ENCODE data around the gene TMEM258. TPM values are rescaled to one million over a fixed set of nuclear protein-coding genes. Genes with fewer than 3 reads are reported as not detected.
A peak's percentile ranks its signal among the peaks of the same experiment; 100 is the strongest.

The TMEM258 gene
- 210 TPM for polyA plus RNA-seq

GRCh38 chr11:61792310-61793082, at the start of gene TMEM258, which contains the start of gene FEN1:
Gene TMEM258, minus strand, starts transcription at chr11:61792599. Its CDS starts 41 bp downstream, at chr11:61792558.
Gene FEN1, plus strand, starts transcription at chr11:61792911. Its CDS starts 2,451 bp downstream, at chr11:61795362.
- no peaks in the 10 kb centered on the region for H3K9me3 Mint-ChIP-seq
- H3K4me3 Mint-ChIP-seq: peak within 1 kb of the TSS; percentile 89 to 96 (median 95)
- peak within 1 kb of the TSS; percentile 94 to 99 (median 98) for H3K27ac Mint-ChIP-seq
- peaks cover 14 to 20% (median 16%) of the 10 kb centered on the region in 3 donors for H3K4me1 Mint-ChIP-seq
- peaks cover 4% of the 10 kb centered on the region for H3K36me3 Mint-ChIP-seq
- no peaks in the 10 kb centered on the region for H3K27me3 Mint-ChIP-seq

GRCh38 chr11:61841636-61842527, 49.5 kb upstream of the TMEM258 start:
- Mint-ChIP-seq H3K27ac (no peak overlapping the region), H3K4me3 (no peak overlapping the region), H3K4me1 (no peaks in the 10 kb centered on the region), H3K27me3 (no peaks in the 10 kb centered on the region), H3K36me3 (no peaks in the 10 kb centered on the region), H3K9me3 (peaks cover 0 to 1% (median 0%) of the 10 kb centered on the region in 3 donors)

GRCh38 chr11:61840371-61840770, 48.0 kb upstream of the TMEM258 start:
- H3K4me3 Mint-ChIP-seq: no peak overlapping the region
- no peaks in the 10 kb centered on the region for H3K27me3 Mint-ChIP-seq
- peaks cover 0 to 1% (median 0%) of the 10 kb centered on the region in 3 donors for H3K9me3 Mint-ChIP-seq
- H3K4me1 Mint-ChIP-seq: peaks cover 2 to 6% (median 4%) of the 10 kb centered on the region in 3 donors
- no peak overlapping the region for H3K27ac Mint-ChIP-seq
- H3K36me3 Mint-ChIP-seq: peaks cover 2% of the 10 kb centered on the region

GRCh38 chr11:61839742-61840141, 47.3 kb upstream of the TMEM258 start:
- Mint-ChIP-seq H3K36me3 (peaks cover 2% of the 10 kb centered on the region), H3K27ac (no peak overlapping the region), H3K4me1 (peaks cover 4 to 9% (median 5%) of the 10 kb centered on the region in 3 donors), H3K9me3 (peaks cover 0 to 1% (median 0%) of the 10 kb centered on the region in 3 donors), H3K4me3 (no peak overlapping the region), H3K27me3 (no peaks in the 10 kb centered on the region)

- peaks cover 9 to 14% (median 12%) of the 10 kb centered on the region in 3 donors for H3K4me1 Mint-ChIP-seq
- H3K27ac Mint-ChIP-seq: no peak overlapping the region
- no peaks in the 10 kb centered on the region for H3K27me3 Mint-ChIP-seq
- H3K4me3 Mint-ChIP-seq: no peak overlapping the region
- H3K36me3 Mint-ChIP-seq: peaks cover 2% of the 10 kb centered on the region
- peaks cover 0 to 1% (median 0%) of the 10 kb centered on the region in 3 donors for H3K9me3 Mint-ChIP-seq
Observed at GRCh38 chr11:61838921-61839320, 46.5 kb upstream of the TMEM258 start.

- Mint-ChIP-seq H3K4me1 (peaks cover 13 to 16% (median 15%) of the 10 kb centered on the region in 3 donors), H3K36me3 (peaks cover 2% of the 10 kb centered on the region), H3K9me3 (peaks cover 0 to 1% (median 0%) of the 10 kb centered on the region in 3 donors), H3K27ac (no peak overlapping the region), H3K27me3 (peaks cover 1% of the 10 kb centered on the region), H3K4me3 (no peak overlapping the region)
Observed at GRCh38 chr11:61838501-61838900, 46.1 kb upstream of the TMEM258 start.

GRCh38 chr11:61837411-61838005, 45.1 kb upstream of the TMEM258 start:
- Mint-ChIP-seq H3K36me3 (peaks cover 2% of the 10 kb centered on the region), H3K27ac (no peak overlapping the region), H3K4me1 (peaks cover 15 to 17% (median 16%) of the 10 kb centered on the region in 3 donors), H3K27me3 (peaks cover 2% of the 10 kb centered on the region), H3K4me3 (no peak overlapping the region), H3K9me3 (peaks cover 0 to 1% (median 0%) of the 10 kb centered on the region in 3 donors)

GRCh38 chr11:61836193-61836592, 43.8 kb upstream of the TMEM258 start:
- H3K36me3 Mint-ChIP-seq: peaks cover 2% of the 10 kb centered on the region
- peaks cover 0 to 1% (median 0%) of the 10 kb centered on the region in 3 donors for H3K9me3 Mint-ChIP-seq
- H3K4me3 Mint-ChIP-seq: no peak overlapping the region
- H3K27me3 Mint-ChIP-seq: peaks cover 2% of the 10 kb centered on the region
- peaks cover 15 to 17% (median 16%) of the 10 kb centered on the region in 3 donors for H3K4me1 Mint-ChIP-seq
- H3K27ac Mint-ChIP-seq: no peak overlapping the region

- Mint-ChIP-seq H3K4me3 (no peak overlapping the region), H3K9me3 (no peaks in the 10 kb centered on the region), H3K4me1 (peaks cover 15 to 23% (median 17%) of the 10 kb centered on the region in 3 donors), H3K27me3 (peaks cover 3% of the 10 kb centered on the region), H3K36me3 (peaks cover 2% of the 10 kb centered on the region), H3K27ac (peak overlapping the region in 1 of 3 donors; percentile 88)
Observed at GRCh38 chr11:61834278-61835048, 42.1 kb upstream of the TMEM258 start.

GRCh38 chr11:61833926-61834277, 41.5 kb upstream of the TMEM258 start:
- no peaks in the 10 kb centered on the region for H3K9me3 Mint-ChIP-seq
- H3K27ac Mint-ChIP-seq: peak overlapping the region in 1 of 3 donors; percentile 88
- H3K4me3 Mint-ChIP-seq: peak overlapping the region in 1 of 4 donors; percentile 64
- peaks cover 15 to 23% (median 17%) of the 10 kb centered on the region in 3 donors for H3K4me1 Mint-ChIP-seq
- H3K27me3 Mint-ChIP-seq: peaks cover 7% of the 10 kb centered on the region
- H3K36me3 Mint-ChIP-seq: peaks cover 4% of the 10 kb centered on the region

- Mint-ChIP-seq H3K27me3 (peaks cover 7% of the 10 kb centered on the region), H3K4me1 (peaks cover 16 to 23% (median 17%) of the 10 kb centered on the region in 3 donors), H3K27ac (peak overlapping the region in 1 of 3 donors; percentile 88), H3K9me3 (no peaks in the 10 kb centered on the region), H3K36me3 (peaks cover 4% of the 10 kb centered on the region), H3K4me3 (no peak overlapping the region)
Observed at GRCh38 chr11:61833471-61833870, 41.1 kb upstream of the TMEM258 start.

GRCh38 chr11:61832754-61833153, 40.4 kb upstream of the TMEM258 start:
- H3K36me3 Mint-ChIP-seq: peaks cover 4% of the 10 kb centered on the region
- H3K27me3 Mint-ChIP-seq: peaks cover 7% of the 10 kb centered on the region
- H3K4me3 Mint-ChIP-seq: no peak overlapping the region
- no peak overlapping the region for H3K27ac Mint-ChIP-seq
- no peaks in the 10 kb centered on the region for H3K9me3 Mint-ChIP-seq
- H3K4me1 Mint-ChIP-seq: peaks cover 16 to 23% (median 18%) of the 10 kb centered on the region in 3 donors

GRCh38 chr11:61832207-61832606, 39.8 kb upstream of the TMEM258 start:
- no peak overlapping the region for H3K4me3 Mint-ChIP-seq
- peaks cover 17 to 23% (median 19%) of the 10 kb centered on the region in 3 donors for H3K4me1 Mint-ChIP-seq
- H3K27ac Mint-ChIP-seq: no peak overlapping the region
- H3K9me3 Mint-ChIP-seq: no peaks in the 10 kb centered on the region
- H3K27me3 Mint-ChIP-seq: peaks cover 7% of the 10 kb centered on the region
- H3K36me3 Mint-ChIP-seq: peaks cover 4% of the 10 kb centered on the region
